H1 (cell line): ENCODE results near the gene OR51B5. TPM values are rescaled to one million over a fixed set of nuclear protein-coding genes. Genes with fewer than 3 reads are reported as not detected.

Source experiments
- CTCF ChIA-PET: fragments of 300-600 bp; sonication (Branson Sonifier 250); formaldehyde crosslinking; loops from one replicate; lab custom pipeline; 2021; ENCODE audit not compliant: partially characterized antibody; lab: Charles Lee
- POLR2A ChIA-PET: fragments of 300-600 bp; sonication (Branson Sonifier 250); formaldehyde crosslinking; loops from one replicate; lab custom pipeline; 2021; ENCODE audit warnings: inconsistent platforms; ENCODE audit not compliant: partially characterized antibody; lab: Charles Lee
- DNase-seq, 2 experiments: peaks; one replicate each; pipeline versions ENCODE4 v3.0.0 to v3.0.0-alpha.2; 2010 to 2022; ENCODE audit warnings: low spot score in 2 of 2, low read depth in 1 of 2, mixed read lengths in 1 of 2
- FAIRE-seq: peaks from 2 replicates; lab custom pipeline; 2011; peaks lifted over from hg19 to GRCh38; lab: Jason Lieb, UNC
- H2AFZ ChIP-seq: 2 replicates; pipeline ENCODE4 v1.8.1; 2012; ENCODE audit warnings: low read length, inconsistent platforms
- H2AK5ac ChIP-seq: 2 replicates; pipeline ENCODE4 v1.6.1; 2013; ENCODE audit warnings: low read depth, low read length
- H2BK120ac ChIP-seq: replicated peaks from 2 replicates; pipeline ENCODE3; 2013; ENCODE audit warnings: low read depth, low read length, inconsistent platforms
- H2BK12ac ChIP-seq: 2 replicates; pipeline ENCODE4 v1.6.1; 2013; ENCODE audit warnings: low read depth, low read length
- H2BK15ac ChIP-seq: 2 replicates; pipeline ENCODE4 v1.6.1; 2013; ENCODE audit warnings: low read length
- H2BK20ac ChIP-seq: 2 replicates; pipeline ENCODE4 v1.6.1; 2013; ENCODE audit warnings: low read length
- H2BK5ac ChIP-seq: 2 replicates; pipeline ENCODE4 v1.6.1; 2013; ENCODE audit warnings: low read depth, low read length
- H3K14ac ChIP-seq: 2 replicates; pipeline ENCODE4 v1.6.1; 2013; ENCODE audit warnings: inconsistent platforms; ENCODE audit not compliant: insufficient read length
- H3K18ac ChIP-seq: 2 replicates; pipeline ENCODE4 v1.6.1; 2013; ENCODE audit warnings: low read length; ENCODE audit errors: extremely low read depth
- H3K23ac ChIP-seq: 2 replicates; pipeline ENCODE4 v1.6.1; 2013; ENCODE audit warnings: inconsistent platforms; ENCODE audit not compliant: insufficient read length
- H3K23me2 ChIP-seq: 2 replicates; pipeline ENCODE4 v1.6.1; 2013; ENCODE audit warnings: low read depth, low read length
- H3K27ac ChIP-seq: 2 replicates; pipeline ENCODE4 v1.6.1; 2011; ENCODE audit warnings: low read depth, low read length, inconsistent platforms
- H3K27me3 ChIP-seq, 4 experiments: replicated peaks in 1 of 4; 1 replicate in 1 of 4; 2 replicates in 3 of 4; pipeline versions ENCODE4 v1.6.1 to v1.8.1; 2011 to 2013; ENCODE audit warnings: low read length in 3 of 4, mild to moderate bottlenecking in 3 of 4, inconsistent platforms in 2 of 4, mixed read lengths in 2 of 4, moderate library complexity in 1 of 4; ENCODE audit not compliant: control insufficient read depth in 3 of 4, insufficient read depth in 3 of 4; ENCODE audit errors: extremely low read depth in 1 of 4
- H3K36me3 ChIP-seq, 4 experiments: 2 replicates each; pipeline versions ENCODE4 v1.6.1 to v1.8.1; 2011 to 2013; ENCODE audit warnings: mild to moderate bottlenecking in 4 of 4, low read length in 3 of 4, moderate library complexity in 2 of 4, control low read depth in 1 of 4, inconsistent platforms in 1 of 4; ENCODE audit not compliant: insufficient read depth in 4 of 4, control insufficient read depth in 2 of 4
- H3K4ac ChIP-seq: replicated peaks from 2 replicates; pipeline ENCODE3; 2013; ENCODE audit warnings: low read length, low read depth, mixed read lengths, inconsistent platforms; ENCODE audit not compliant: insufficient read length
- H3K4me1 ChIP-seq, 4 experiments: replicated peaks in 1 of 4; 1 replicate in 1 of 4; 2 replicates in 3 of 4; pipeline versions ENCODE4 v1.6.1 to v1.8.1; 2011 to 2013; ENCODE audit warnings: low read length in 3 of 4, inconsistent platforms in 2 of 4, mixed read lengths in 1 of 4; ENCODE audit not compliant: insufficient read depth in 4 of 4, control insufficient read depth in 3 of 4
- H3K4me2 ChIP-seq, 2 experiments: 2 replicates each; pipeline versions ENCODE4 v1.6.1 to v1.8.1; 2011 to 2013; ENCODE audit warnings: low read depth in 2 of 2, low read length in 2 of 2, control low read depth in 1 of 2, inconsistent platforms in 1 of 2, mild to moderate bottlenecking in 1 of 2; ENCODE audit not compliant: insufficient read depth in 1 of 2
- H3K4me3 ChIP-seq, 4 experiments: fragments of 200-600, 300-600 bp in 1 of 4; sonication (generic), shearing (Covaris generic), sonication (Bioruptor Twin) in 1 of 4; 2 replicates each; pipeline versions ENCODE4 v1.5.1 to v1.8.1; 2011 to 2016; ENCODE audit warnings: low read length in 4 of 4, low read depth in 3 of 4, control low read depth in 2 of 4, inconsistent platforms in 2 of 4, mild to moderate bottlenecking in 2 of 4, mixed read lengths in 1 of 4, moderate library complexity in 1 of 4; ENCODE audit not compliant: insufficient read depth in 2 of 4; ENCODE audit errors: extremely low read depth in 1 of 4
- H3K56ac ChIP-seq: replicated peaks from 2 replicates; pipeline ENCODE3; 2013; ENCODE audit warnings: low read depth, mild to moderate bottlenecking, mixed read lengths, low read length, inconsistent platforms; ENCODE audit not compliant: insufficient read length
- H3K79me1 ChIP-seq: 2 replicates; pipeline ENCODE4 v1.6.1; 2013; ENCODE audit warnings: low read depth, low read length, control low read depth
- H3K79me2 ChIP-seq, 2 experiments: 2 replicates each; pipeline versions ENCODE4 v1.6.1 to v1.8.1; 2012 to 2013; ENCODE audit warnings: low read length in 2 of 2, mild to moderate bottlenecking in 2 of 2, inconsistent platforms in 1 of 2; ENCODE audit not compliant: insufficient read depth in 2 of 2, control insufficient read depth in 1 of 2
- H3K9ac ChIP-seq, 4 experiments: replicated peaks in 1 of 4; 1 replicate in 1 of 4; 2 replicates in 3 of 4; pipeline versions ENCODE4 v1.6.1 to v1.8.1; 2011 to 2013; ENCODE audit warnings: low read depth in 3 of 4, low read length in 3 of 4, control low read depth in 2 of 4, mild to moderate bottlenecking in 2 of 4, moderate library complexity in 2 of 4, inconsistent platforms in 1 of 4; ENCODE audit errors: extremely low read depth in 1 of 4
- H3K9me3 ChIP-seq, 2 experiments: 2 replicates each; pipeline versions ENCODE4 v1.6.1 to v1.8.1; 2012 to 2013; ENCODE audit warnings: mild to moderate bottlenecking in 2 of 2, moderate library complexity in 2 of 2, control low read depth in 1 of 2, inconsistent platforms in 1 of 2, low read depth in 1 of 2, low read length in 1 of 2, mixed read lengths in 1 of 2; ENCODE audit not compliant: insufficient read depth in 2 of 2
- H4K20me1 ChIP-seq, 2 experiments: replicated peaks in 1 of 2; 2 replicates each; pipeline versions ENCODE3 to v1.8.1; 2011 to 2013; ENCODE audit warnings: inconsistent platforms in 2 of 2, low read length in 2 of 2, mild to moderate bottlenecking in 1 of 2; ENCODE audit not compliant: insufficient read depth in 2 of 2, control insufficient read depth in 1 of 2
- H4K5ac ChIP-seq: 2 replicates; pipeline ENCODE4 v1.6.1; 2013; ENCODE audit warnings: low read length, low read depth, mixed read lengths, inconsistent platforms; ENCODE audit not compliant: insufficient read length
- H4K8ac ChIP-seq: 2 replicates; pipeline ENCODE4 v1.8.0; 2013; ENCODE audit warnings: mild to moderate bottlenecking, moderate library complexity, low read length, inconsistent platforms; ENCODE audit not compliant: insufficient read depth; ENCODE audit errors: extremely low read depth
- H4K91ac ChIP-seq: replicated peaks from 2 replicates; pipeline ENCODE3; 2013; ENCODE audit warnings: low read length, mixed read lengths, inconsistent platforms; ENCODE audit not compliant: insufficient read length
- ASH2L ChIP-seq: fragments of 200-600, 300-600 bp; sonication (generic); IDR thresholded peaks from one replicate; pipeline ENCODE4 v1.7.1; 2017; ENCODE audit warnings: low read length
- BACH1 ChIP-seq: IDR thresholded peaks from 2 replicates; pipeline ENCODE4 v1.6.1; 2012; ENCODE audit warnings: low read length, improper control_type of control experiment
- CBX5 ChIP-seq: fragments of 300-800, 300-1000 bp; sonication (generic); IDR thresholded peaks from 2 replicates; pipeline ENCODE4 v1.7.1; 2016; ENCODE audit warnings: antibody characterized with exemption, low read length, low read depth
- CBX8 ChIP-seq: fragments of 300-800, 300-1000 bp; sonication (generic); IDR thresholded peaks from 2 replicates; pipeline ENCODE4 v1.7.1; 2016; ENCODE audit warnings: low read depth, low read length, borderline replicate concordance
- EZH2 ChIP-seq: fragments of 200-600 bp; sonication (generic); IDR thresholded peaks from 2 replicates; pipeline ENCODE4 v1.7.1; 2012; ENCODE audit warnings: low read depth, mild to moderate bottlenecking, moderate library complexity, low read length, inconsistent platforms; ENCODE audit not compliant: severe bottlenecking
- HDAC6 ChIP-seq: IDR thresholded peaks from one replicate; pipeline ENCODE4 v1.7.1; 2012; ENCODE audit warnings: low read depth, mild to moderate bottlenecking, inconsistent platforms, low read length, moderate library complexity
- JUN ChIP-seq: IDR thresholded peaks from 2 replicates; pipeline ENCODE4 v1.6.1; 2011; ENCODE audit warnings: low read depth, mild to moderate bottlenecking, improper control_type of control experiment, low read length
- PHF8 ChIP-seq: fragments of 200-600 bp; sonication (generic); conservative IDR thresholded peaks from 2 replicates; pipeline ENCODE4 v1.7.1; 2012; ENCODE audit warnings: low read depth, mild to moderate bottlenecking, inconsistent platforms, low read length, moderate library complexity
- POU5F1 ChIP-seq: IDR thresholded peaks from 2 replicates; pipeline ENCODE4 v1.6.1; 2011; ENCODE audit warnings: low read depth, mild to moderate bottlenecking, low read length, moderate library complexity
- RBBP5 ChIP-seq: IDR thresholded peaks from 2 replicates; pipeline ENCODE4 v1.7.1; 2012; ENCODE audit warnings: low read depth, mild to moderate bottlenecking, inconsistent platforms, low read length, moderate library complexity, borderline replicate concordance
- WGBS, 2 experiments: shearing (Covaris generic) in 1 of 2; methylation state at CpG; one replicate each; pipeline versions ENCODE4 v1.1.6 to v1.1.7; 2013 to 2015; ENCODE audit warnings: low lambda C conversion rate in 2 of 2, mixed read lengths in 2 of 2, inconsistent platforms in 1 of 2, low coverage in 1 of 2, missing lambda C conversion rate in 1 of 2; ENCODE audit not compliant: insufficient replicate concordance in 2 of 2, insufficient coverage in 1 of 2, insufficient read length in 1 of 2; ENCODE audit errors: extremely low coverage in 1 of 2, missing lambda C conversion rate in 1 of 2; 5-methylcytosine and 5-hydroxymethylcytosine counted together
- polyA plus RNA-seq, 7 experiments: library from polyadenylated mRNA; depleted of rRNA in 3 of 7; stranded (reverse) in 5 of 7; unstranded in 2 of 7; fragments of >200 nt in 5 of 7; fragments of 200-250 nt in 2 of 7; gene quantifications; 1 replicate in 5 of 7; 2 replicates in 1 of 7; 4 replicates in 1 of 7; pipeline versions ENCODE4 v1.2.1 to v1.2.3, GENCODE V29; 2011 to 2013; ENCODE audit warnings: missing spikeins in 2 of 7, mixed read lengths in 2 of 7
- total RNA-seq: library from RNA; stranded (reverse); fragmentation: NEBNext Ultra II Directional; extraction: Animal tissue kit (Norgen Biotek cat#: 25700); gene quantifications from 2 replicates; pipeline ENCODE4 v1.2.1, GENCODE V29; 2021
- TF ChIP-seq, protein P1 (sequence below): IDR thresholded peaks from 2 replicates; pipeline ENCODE4 v1.6.1; 2012; ENCODE audit warnings: inconsistent platforms
- TF ChIP-seq, protein P2 (sequence below): IDR thresholded peaks from 2 replicates; pipeline ENCODE4 v1.6.1; 2011; ENCODE audit warnings: low read length, improper control_type of control experiment

Gene OR51B5
- total and polyA plus RNA-seq, 2 of the 8 experiments (the other 6 are each of a cell fraction or from before 2014, with no cell fraction given), result not detected

DNA sequence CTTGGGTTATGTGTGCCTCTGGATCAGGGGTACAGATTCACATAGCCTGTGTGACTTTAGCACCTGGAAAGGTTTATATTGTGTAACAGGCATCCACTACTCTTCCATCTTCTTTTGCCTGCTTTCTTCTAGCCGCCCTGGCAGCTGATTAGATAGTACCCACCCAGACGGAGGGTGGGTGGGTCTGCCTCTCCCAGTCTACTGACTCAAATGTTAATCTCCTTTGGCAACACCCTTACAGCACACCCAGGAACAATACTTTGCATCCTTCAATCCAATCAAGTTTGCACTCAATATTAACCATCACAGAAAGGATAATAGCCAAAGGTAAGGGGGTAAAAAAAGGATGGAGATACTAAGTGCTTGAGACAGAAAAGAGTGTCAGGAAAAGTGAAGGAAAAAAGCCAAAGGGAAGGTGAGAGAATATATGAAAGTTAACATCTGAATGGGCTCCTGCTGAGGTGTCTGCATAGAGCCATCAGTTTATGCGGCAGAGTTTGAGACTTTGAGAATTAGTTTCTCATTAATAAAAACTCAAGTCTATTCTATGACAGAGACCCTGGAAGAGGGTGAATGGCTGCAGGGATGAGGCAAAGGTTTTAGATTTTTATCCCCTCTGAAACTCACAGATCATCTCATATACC lies 5.3 kb upstream of the OR51B5 start:
- 44% methylated on average over 3 of the region's 3 CpGs; no CpG with 5 or more reads in 1 of the 2 experiments for WGBS, 2 experiments
- no peaks in the 10 kb centered on the region for H3K79me2 ChIP-seq
- no peak overlapping the region for H3K18ac ChIP-seq
- no peak overlapping the region for H2BK5ac ChIP-seq
- H3K36me3 ChIP-seq, result no peaks in the 10 kb centered on the region
- peaks cover 0 to 5% (median 3%) of the 10 kb centered on the region in 4 experiments; a peak in 2 of 7 replicates for H3K4me1 ChIP-seq
- no peak overlapping the region for H2AFZ ChIP-seq
- no peak overlapping the region for H3K23ac ChIP-seq
- ChIA-PET CTCF (interaction anchor here (2.1 kb wide), 1 partner anchor 17 kb away, joined by 5 read pairs; no protein-coding TSS in a partner anchor), POLR2A (interaction anchor here (0.7 kb wide), 1 partner anchor 1070 kb away, joined by 3 read pairs; the partner anchor contains the start of gene APBB1)
- no peak overlapping the region for H4K91ac ChIP-seq
- H3K4ac ChIP-seq, result no peak overlapping the region
- no peaks in the 10 kb centered on the region for H3K79me1 ChIP-seq
- FAIRE-seq, result no peak
- no peak overlapping the region for H3K9ac ChIP-seq
- H2BK20ac ChIP-seq, result no peak overlapping the region
- no peaks in the 10 kb centered on the region for H3K9me3 ChIP-seq
- no peak overlapping the region for H4K8ac ChIP-seq
- H2BK15ac ChIP-seq, result peak overlapping the region; percentile 83; the same call in 1 of the 2 replicates
- H2BK120ac ChIP-seq, result no peak overlapping the region
- no peak overlapping the region for H3K14ac ChIP-seq
- H2AK5ac ChIP-seq, result no peak overlapping the region
- no peak overlapping the region for H4K5ac ChIP-seq
- no peaks in the 10 kb centered on the region for H4K20me1 ChIP-seq
- no peak overlapping the region for H3K4me3 ChIP-seq
- no peak overlapping the region for H3K27ac ChIP-seq
- H3K23me2 ChIP-seq, result no peaks in the 10 kb centered on the region
- DNase-seq, result no peak
- H3K27me3 ChIP-seq, result no peaks in the 10 kb centered on the region
- no peak overlapping the region for H3K56ac ChIP-seq
- H3K4me2 ChIP-seq, result peak overlapping the region in 1 of 2 experiments; percentile 21; a peak in 1 of 4 replicates
- H2BK12ac ChIP-seq, result no peak overlapping the region
- no peak for TF ChIP-seq POU5F1
- TF ChIP-seq CBX5, result no peak
- TF ChIP-seq, protein P1, sequence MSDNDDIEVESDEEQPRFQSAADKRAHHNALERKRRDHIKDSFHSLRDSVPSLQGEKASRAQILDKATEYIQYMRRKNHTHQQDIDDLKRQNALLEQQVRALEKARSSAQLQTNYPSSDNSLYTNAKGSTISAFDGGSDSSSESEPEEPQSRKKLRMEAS, result no peak
- TF ChIP-seq CBX8, result no peak
- no peak for TF ChIP-seq EZH2
- TF ChIP-seq, protein P2, sequence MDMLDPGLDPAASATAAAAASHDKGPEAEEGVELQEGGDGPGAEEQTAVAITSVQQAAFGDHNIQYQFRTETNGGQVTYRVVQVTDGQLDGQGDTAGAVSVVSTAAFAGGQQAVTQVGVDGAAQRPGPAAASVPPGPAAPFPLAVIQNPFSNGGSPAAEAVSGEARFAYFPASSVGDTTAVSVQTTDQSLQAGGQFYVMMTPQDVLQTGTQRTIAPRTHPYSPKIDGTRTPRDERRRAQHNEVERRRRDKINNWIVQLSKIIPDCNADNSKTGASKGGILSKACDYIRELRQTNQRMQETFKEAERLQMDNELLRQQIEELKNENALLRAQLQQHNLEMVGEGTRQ, result no peak
- no peak for TF ChIP-seq ASH2L
- TF ChIP-seq JUN, result no peak
- TF ChIP-seq PHF8, result no peak
- no peak for TF ChIP-seq BACH1
- no peak for TF ChIP-seq RBBP5
- TF ChIP-seq HDAC6, result no peak
